HCT116 (cell line): Measurements from ENCODE around the gene SMARCAD1. TPM values are rescaled to one million over a fixed set of nuclear protein-coding genes. Genes with fewer than 3 reads are reported as not detected.

Experiments
- ATAC-seq: fragments of 200-7000 bp; cut with Tn5 transposase; 2 replicates; pipeline ENCODE4 v1.9.1; 2020; ENCODE audit warnings: mild to moderate bottlenecking, moderate library complexity
- BruUV-seq: library from RNA; stranded (reverse); fragments of 400-500 nt; replicated peaks from 2 replicates; lab custom pipeline; 2021; lab: Mats Ljungman, UMichigan
- CTCF ChIA-PET: fragments of 300-600 bp; sonication (Branson Sonifier 250); formaldehyde crosslinking; loops from one replicate; lab custom pipeline; 2021; ENCODE audit warnings: antibody characterized with exemption; lab: Charles Lee
- POLR2A ChIA-PET: fragments of 300-600, 350-600 bp; sonication (Branson Sonifier 250); formaldehyde crosslinking; loops from one replicate; lab custom pipeline; 2021; ENCODE audit warnings: antibody characterized with exemption; lab: Charles Lee
- RAD21 ChIA-PET, 2 experiments: fragments of 300-600 bp; sonication (Branson Sonifier 250); formaldehyde crosslinking; loops; one replicate each; lab custom pipeline; 2023; ENCODE audit warnings: low total read pairs in 2 of 2; ENCODE audit not compliant: uncharacterized antibody in 2 of 2, unreplicated experiment in 2 of 2, low non-redundant PET in 1 of 2; lab: Charles Lee
- DNase-seq: peaks from one replicate; pipeline ENCODE4 v3.0.0-alpha.2; 2010; ENCODE audit warnings: low read depth, low spot score
- H2AFZ ChIP-seq: fragments of 200-600 bp; shearing (Covaris generic), sonication (generic); 2 replicates; pipeline ENCODE4 v1.6.1; 2017; ENCODE audit warnings: low read depth, mixed run types, mixed read lengths, antibody characterized with exemption, low read length; ENCODE audit not compliant: poor library complexity, severe bottlenecking
- H3K27ac ChIP-seq: 2 replicates; pipeline ENCODE4 v1.5.1; 2012; ENCODE audit warnings: low read depth, low read length
- H3K27me3 ChIP-seq: fragments of 200-600 bp; sonication (generic); 2 replicates; pipeline ENCODE4 v1.6.1; 2016; ENCODE audit warnings: mixed run types, low read length, mixed read lengths; ENCODE audit not compliant: insufficient read depth
- H3K36me3 ChIP-seq, 2 experiments: fragments of 200-500 bp in 1 of 2; fragments of 200-600 bp in 1 of 2; sonication (Bioruptor generic) in 1 of 2; sonication (generic) in 1 of 2; 2 replicates each; pipeline versions ENCODE4 v1.5.1 to v1.6.1; 2014 to 2016; ENCODE audit warnings: low read length in 2 of 2, inconsistent platforms in 1 of 2, mixed read lengths in 1 of 2, mixed run types in 1 of 2; ENCODE audit not compliant: insufficient read depth in 2 of 2, control insufficient read depth in 1 of 2
- H3K4me1 ChIP-seq, 2 experiments: fragments of 200-600 bp in 1 of 2; sonication (generic) in 1 of 2; 2 replicates each; pipeline versions ENCODE4 v1.5.1 to v1.6.1; 2012 to 2017; ENCODE audit warnings: low read length in 2 of 2, inconsistent platforms in 1 of 2, mild to moderate bottlenecking in 1 of 2, mixed read lengths in 1 of 2, mixed run types in 1 of 2, moderate library complexity in 1 of 2; ENCODE audit not compliant: insufficient read depth in 2 of 2, control insufficient read depth in 1 of 2
- H3K4me2 ChIP-seq: fragments of 200-600 bp; sonication (generic); 2 replicates; pipeline ENCODE4 v1.6.1; 2017; ENCODE audit warnings: mixed run types, low read length, mixed read lengths
- H3K4me3 ChIP-seq, 2 experiments: fragments of 200-600 bp in 1 of 2; sonication (generic) in 1 of 2; replicated peaks in 1 of 2; 2 replicates each; pipeline ENCODE4 v1.5.1; 2011 to 2016; ENCODE audit warnings: low read length in 2 of 2, control low read depth in 1 of 2, low read depth in 1 of 2, mild to moderate bottlenecking in 1 of 2, mixed read lengths in 1 of 2, mixed run types in 1 of 2
- H3K79me2 ChIP-seq: fragments of 200-600 bp; sonication (generic); 2 replicates; pipeline ENCODE4 v1.6.1; 2017; ENCODE audit warnings: mild to moderate bottlenecking, mixed run types, low read length, moderate library complexity, mixed read lengths; ENCODE audit not compliant: insufficient read depth
- H3K9ac ChIP-seq: fragments of 200-600 bp; sonication (generic); 2 replicates; pipeline ENCODE4 v1.6.1; 2016; ENCODE audit warnings: low read length, mixed read lengths
- H3K9me2 ChIP-seq: fragments of 200-600 bp; sonication (generic), shearing (Covaris generic); 2 replicates; pipeline ENCODE4 v1.6.1; 2017; ENCODE audit warnings: mixed run types, mild to moderate bottlenecking, moderate library complexity; ENCODE audit not compliant: insufficient read depth
- H3K9me3 ChIP-seq, 2 experiments: fragments of 200-500 bp in 1 of 2; fragments of 200-600 bp in 1 of 2; sonication (Bioruptor generic) in 1 of 2; sonication (generic) in 1 of 2; 2 replicates each; pipeline ENCODE4 v1.6.1; 2014 to 2017; ENCODE audit warnings: low read length in 2 of 2, mixed read lengths in 2 of 2, inconsistent platforms in 1 of 2, low read depth in 1 of 2, mild to moderate bottlenecking in 1 of 2, mixed run types in 1 of 2, moderate library complexity in 1 of 2; ENCODE audit not compliant: control insufficient read depth in 1 of 2, insufficient read depth in 1 of 2
- H4K20me1 ChIP-seq: fragments of 200-600 bp; sonication (generic), shearing (Covaris generic); 2 replicates; pipeline ENCODE4 v1.6.1; 2017; ENCODE audit warnings: mixed run types, mild to moderate bottlenecking, moderate library complexity; ENCODE audit not compliant: insufficient read depth
- CEBPB ChIP-seq: IDR thresholded peaks from 2 replicates; pipeline ENCODE4 v1.6.1; 2012; ENCODE audit warnings: low read depth
- FOSL1 ChIP-seq: IDR thresholded peaks from 2 replicates; pipeline ENCODE4 v1.6.1; 2012; ENCODE audit warnings: low read depth
- POLR2AphosphoS5 ChIP-seq: IDR thresholded peaks from 2 replicates; pipeline ENCODE4 v1.6.1; 2011; ENCODE audit warnings: mild to moderate bottlenecking, low read depth, low read length, moderate library complexity
- TCF7L2 ChIP-seq: IDR thresholded peaks from 2 replicates; pipeline ENCODE4 v1.7.0; 2011; ENCODE audit warnings: borderline replicate concordance, inconsistent platforms; ENCODE audit not compliant: insufficient read depth, insufficient read length; ENCODE audit errors: extremely low read depth
- ZNF274 ChIP-seq: fragments of 200-500 bp; sonication (Bioruptor generic); IDR thresholded peaks from 2 replicates; pipeline ENCODE4 v1.6.1; 2014; ENCODE audit warnings: mild to moderate bottlenecking, low read depth, low read length, inconsistent platforms
- intact Hi-C: fragments of 100-400 bp; cut with micrococcal nuclease; formaldehyde crosslinking; loops from 2 replicates; pipeline ENCODE4 v1.10.0; 2022
- total RNA-seq: library from RNA; stranded (reverse); gene quantifications from one replicate; pipeline ENCODE4 v1.2.1, GENCODE V29; 2021; ENCODE audit not compliant: unreplicated experiment
- TF ChIP-seq, protein P1 (sequence below): IDR thresholded peaks from 2 replicates; pipeline ENCODE4 v1.6.1; 2012
- TF ChIP-seq, protein P2 (sequence below), 3 experiments: fragments of 200-600 bp in 1 of 3; sonication (generic) in 1 of 3; IDR thresholded peaks in 2 of 3; conservative IDR thresholded peaks in 1 of 3; 2 replicates each; pipeline ENCODE4 v1.5.1; 2012 to 2017; ENCODE audit warnings: low read depth in 2 of 3, low read length in 2 of 3, antibody characterized with exemption in 1 of 3, borderline replicate concordance in 1 of 3, control low read depth in 1 of 3, mild to moderate bottlenecking in 1 of 3, mixed read lengths in 1 of 3, mixed run types in 1 of 3, moderate library complexity in 1 of 3; ENCODE audit not compliant: insufficient read depth in 1 of 3
- TF ChIP-seq, protein P3 (sequence below): IDR thresholded peaks from 2 replicates; pipeline ENCODE4 v1.6.1; 2012; ENCODE audit warnings: low read depth

Gene SMARCAD1
- total RNA-seq, 1 experiment from 2014 or later = 33.6 TPM

DNA sequence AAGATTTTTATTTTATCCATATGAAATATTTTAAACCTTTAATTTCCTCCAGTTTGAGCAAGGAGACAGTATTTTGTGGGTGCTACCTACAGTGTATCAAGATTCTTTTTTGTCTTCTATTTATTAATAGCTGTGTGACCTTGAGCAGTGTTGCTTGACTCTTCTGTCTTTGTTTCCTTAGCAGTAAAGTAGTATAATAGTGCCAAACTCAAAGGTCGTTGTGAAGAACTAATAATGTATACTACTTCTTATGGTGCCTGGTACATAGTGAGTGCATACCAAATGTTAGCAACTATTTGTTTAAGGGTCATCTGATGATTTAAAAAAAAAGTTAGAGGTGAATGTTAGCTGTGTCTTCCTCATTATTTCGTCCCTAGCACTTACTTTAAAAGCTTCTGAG, 30.5 kb downstream of the SMARCAD1 start:
- CTCF ChIA-PET = no interaction called here
- H3K4me1 ChIP-seq = no peaks in the 10 kb centered on the region

More for the DNA sequence above, 30.5 kb downstream of the SMARCAD1 start:
- ChIA-PET POLR2A (no interaction called here), RAD21 (no interaction called here)
- Histone ChIP-seq H3K27ac (no peak overlapping the region), H3K4me3 (no peak overlapping the region), H3K4me2 (no peak overlapping the region), H3K36me3 (peaks cover 18 to 35% of the 10 kb centered on the region in 2 experiments), H3K27me3 (no peaks in the 10 kb centered on the region), H3K9me2 (no peaks in the 10 kb centered on the region), H3K79me2 (peaks cover 11% of the 10 kb centered on the region), H2AFZ (no peak overlapping the region), H3K9me3 (no peaks in the 10 kb centered on the region), H3K9ac (no peak overlapping the region), H4K20me1 (no peaks in the 10 kb centered on the region)
- ATAC-seq (no peak), DNase-seq (no peak)
- BruUV-seq = no TSS peak
- intact Hi-C loops = no loop called here
- TF ChIP-seq, protein P1, sequence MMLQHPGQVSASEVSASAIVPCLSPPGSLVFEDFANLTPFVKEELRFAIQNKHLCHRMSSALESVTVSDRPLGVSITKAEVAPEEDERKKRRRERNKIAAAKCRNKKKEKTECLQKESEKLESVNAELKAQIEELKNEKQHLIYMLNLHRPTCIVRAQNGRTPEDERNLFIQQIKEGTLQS = no peak
- TF ChIP-seq TCF7L2 (no peak), CEBPB (no peak), ZNF274 (no peak), FOSL1 (no peak), POLR2AphosphoS5 (no peak)
- TF ChIP-seq, protein P2, sequence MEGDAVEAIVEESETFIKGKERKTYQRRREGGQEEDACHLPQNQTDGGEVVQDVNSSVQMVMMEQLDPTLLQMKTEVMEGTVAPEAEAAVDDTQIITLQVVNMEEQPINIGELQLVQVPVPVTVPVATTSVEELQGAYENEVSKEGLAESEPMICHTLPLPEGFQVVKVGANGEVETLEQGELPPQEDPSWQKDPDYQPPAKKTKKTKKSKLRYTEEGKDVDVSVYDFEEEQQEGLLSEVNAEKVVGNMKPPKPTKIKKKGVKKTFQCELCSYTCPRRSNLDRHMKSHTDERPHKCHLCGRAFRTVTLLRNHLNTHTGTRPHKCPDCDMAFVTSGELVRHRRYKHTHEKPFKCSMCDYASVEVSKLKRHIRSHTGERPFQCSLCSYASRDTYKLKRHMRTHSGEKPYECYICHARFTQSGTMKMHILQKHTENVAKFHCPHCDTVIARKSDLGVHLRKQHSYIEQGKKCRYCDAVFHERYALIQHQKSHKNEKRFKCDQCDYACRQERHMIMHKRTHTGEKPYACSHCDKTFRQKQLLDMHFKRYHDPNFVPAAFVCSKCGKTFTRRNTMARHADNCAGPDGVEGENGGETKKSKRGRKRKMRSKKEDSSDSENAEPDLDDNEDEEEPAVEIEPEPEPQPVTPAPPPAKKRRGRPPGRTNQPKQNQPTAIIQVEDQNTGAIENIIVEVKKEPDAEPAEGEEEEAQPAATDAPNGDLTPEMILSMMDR (IDR thresholded peaks at IDR 0.05 in 2 of 3, conservative IDR thresholded peaks at IDR 0.05 in 1 of 3; ENCODE audit: borderline replicate concordance in 1 of 3, insufficient read depth in 1 of 3, low read depth in 2 of 3, low read length in 2 of 3) = no peak
- TF ChIP-seq, protein P3, sequence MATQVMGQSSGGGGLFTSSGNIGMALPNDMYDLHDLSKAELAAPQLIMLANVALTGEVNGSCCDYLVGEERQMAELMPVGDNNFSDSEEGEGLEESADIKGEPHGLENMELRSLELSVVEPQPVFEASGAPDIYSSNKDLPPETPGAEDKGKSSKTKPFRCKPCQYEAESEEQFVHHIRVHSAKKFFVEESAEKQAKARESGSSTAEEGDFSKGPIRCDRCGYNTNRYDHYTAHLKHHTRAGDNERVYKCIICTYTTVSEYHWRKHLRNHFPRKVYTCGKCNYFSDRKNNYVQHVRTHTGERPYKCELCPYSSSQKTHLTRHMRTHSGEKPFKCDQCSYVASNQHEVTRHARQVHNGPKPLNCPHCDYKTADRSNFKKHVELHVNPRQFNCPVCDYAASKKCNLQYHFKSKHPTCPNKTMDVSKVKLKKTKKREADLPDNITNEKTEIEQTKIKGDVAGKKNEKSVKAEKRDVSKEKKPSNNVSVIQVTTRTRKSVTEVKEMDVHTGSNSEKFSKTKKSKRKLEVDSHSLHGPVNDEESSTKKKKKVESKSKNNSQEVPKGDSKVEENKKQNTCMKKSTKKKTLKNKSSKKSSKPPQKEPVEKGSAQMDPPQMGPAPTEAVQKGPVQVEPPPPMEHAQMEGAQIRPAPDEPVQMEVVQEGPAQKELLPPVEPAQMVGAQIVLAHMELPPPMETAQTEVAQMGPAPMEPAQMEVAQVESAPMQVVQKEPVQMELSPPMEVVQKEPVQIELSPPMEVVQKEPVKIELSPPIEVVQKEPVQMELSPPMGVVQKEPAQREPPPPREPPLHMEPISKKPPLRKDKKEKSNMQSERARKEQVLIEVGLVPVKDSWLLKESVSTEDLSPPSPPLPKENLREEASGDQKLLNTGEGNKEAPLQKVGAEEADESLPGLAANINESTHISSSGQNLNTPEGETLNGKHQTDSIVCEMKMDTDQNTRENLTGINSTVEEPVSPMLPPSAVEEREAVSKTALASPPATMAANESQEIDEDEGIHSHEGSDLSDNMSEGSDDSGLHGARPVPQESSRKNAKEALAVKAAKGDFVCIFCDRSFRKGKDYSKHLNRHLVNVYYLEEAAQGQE = no peak
